Vagina (tissue), 2 donors: ENCODE data around the gene SLC9C1. TPM values are rescaled to one million over a fixed set of nuclear protein-coding genes. Genes with fewer than 3 reads are reported as not detected.

Experiments used
- DNase-seq, 2 donors: peaks; one replicate each; pipeline ENCODE4 v3.0.0-alpha.2; 2017; ENCODE audit errors: extremely low spot score in 2 of 2
- H3K27ac ChIP-seq: fragments of 200-600 bp; sonication (generic); one replicate; pipeline ENCODE4 v1.5.1; 2019
- H3K27me3 ChIP-seq: fragments of 200-600 bp; sonication (generic); one replicate; pipeline ENCODE4 v1.5.1; 2019
- H3K36me3 ChIP-seq, 2 donors: fragments of 200-600 bp; sonication (generic); one replicate each; pipeline ENCODE4 v1.5.1; 2017 to 2019
- H3K4me1 ChIP-seq: fragments of 200-600 bp; sonication (generic); one replicate; pipeline ENCODE4 v1.5.1; 2019
- H3K4me3 ChIP-seq, 2 donors: fragments of 200-600 bp; sonication (generic); 1 replicate in 1 of 2; 2 replicates in 1 of 2; pipeline ENCODE4 v1.5.1; 2016 to 2019
- H3K9me3 ChIP-seq: fragments of 200-600 bp; sonication (generic); one replicate; pipeline ENCODE4 v1.5.1; 2019
- CTCF ChIP-seq, 3 experiments: fragments of 450-650 bp in 2 of 3; fragments of 200-600 bp in 1 of 3; sonication (generic) in 1 of 3; IDR thresholded peaks; one replicate each; pipeline ENCODE4 v1.5.1; 2017 to 2019; ENCODE audit warnings: antibody characterized with exemption in 3 of 3, mild to moderate bottlenecking in 2 of 3, moderate library complexity in 2 of 3
- POLR2A ChIP-seq, 2 donors: fragments of 450-650 bp; IDR thresholded peaks; one replicate each; pipeline ENCODE4 v1.6.1; 2017; ENCODE audit warnings: antibody characterized with exemption in 2 of 2, mild to moderate bottlenecking in 2 of 2, moderate library complexity in 2 of 2
- POLR2AphosphoS5 ChIP-seq, 2 donors: sonication (generic); formaldehyde crosslinking; IDR thresholded peaks; one replicate each; pipeline ENCODE4 v1.9.0; 2017; ENCODE audit warnings: antibody characterized with exemption in 2 of 2, mild to moderate bottlenecking in 2 of 2, low read depth in 1 of 2; ENCODE audit not compliant: insufficient read depth in 1 of 2
- intact Hi-C: fragments of 100-400 bp; cut with DNase I; formaldehyde crosslinking; loops from one replicate; pipeline ENCODE4 v1.15.1; 2023
- total RNA-seq: library from RNA; depleted of rRNA; stranded (reverse); fragments of >200 nt; gene quantifications from one replicate; pipeline ENCODE4 v1.2.3, GENCODE V29; 2016

The SLC9C1 gene
- total RNA-seq, 1 donor from 2014 or later: not detected

- Histone ChIP-seq H3K4me1 (no peaks in the 10 kb centered on the region), H3K4me3 (no peak overlapping the region)
- no peak for DNase-seq
Measured at GRCh38 chr3:112129925-112130637, 163.9 kb downstream of the SLC9C1 start.

GRCh38 chr3:112128843-112129727 is 164.9 kb downstream of the SLC9C1 start:
- TF ChIP-seq POLR2AphosphoS5 (IDR thresholded peaks at IDR 0.05; ENCODE audit: insufficient read depth in 1 of 2, low read depth in 1 of 2) (no peak), POLR2A (IDR thresholded peaks at IDR 0.05) (no peak), CTCF (IDR thresholded peaks at IDR 0.05) (no peak)

More at GRCh38 chr3:112129925-112130637, 163.9 kb downstream of the SLC9C1 start:
- H3K27ac ChIP-seq: no peak overlapping the region
- no peaks in the 10 kb centered on the region for H3K9me3 ChIP-seq
- H3K27me3 ChIP-seq: no peaks in the 10 kb centered on the region
- H3K36me3 ChIP-seq: no peaks in the 10 kb centered on the region
- no peak for TF ChIP-seq POLR2A (IDR thresholded peaks at IDR 0.05)
- TF ChIP-seq POLR2AphosphoS5 (IDR thresholded peaks at IDR 0.05; ENCODE audit: insufficient read depth in 1 of 2, low read depth in 1 of 2): no peak
- TF ChIP-seq CTCF (IDR thresholded peaks at IDR 0.05): no peak
- intact Hi-C loops: no loop called here

GRCh38 chr3:112127522-112128494 is 166.2 kb downstream of the SLC9C1 start:
- Histone ChIP-seq H3K4me3 (no peak overlapping the region), H3K36me3 (no peaks in the 10 kb centered on the region), H3K27ac (no peak overlapping the region), H3K27me3 (no peaks in the 10 kb centered on the region), H3K9me3 (no peaks in the 10 kb centered on the region), H3K4me1 (no peaks in the 10 kb centered on the region)
- DNase-seq: no peak
- TF ChIP-seq POLR2AphosphoS5 (IDR thresholded peaks at IDR 0.05; ENCODE audit: insufficient read depth in 1 of 2, low read depth in 1 of 2) (no peak), CTCF (IDR thresholded peaks at IDR 0.05) (no peak), POLR2A (IDR thresholded peaks at IDR 0.05) (no peak)
- intact Hi-C loops: no loop called here

More at GRCh38 chr3:112128843-112129727, 164.9 kb downstream of the SLC9C1 start:
- no peak for DNase-seq
- Histone ChIP-seq H3K27me3 (no peaks in the 10 kb centered on the region), H3K4me3 (no peak overlapping the region), H3K27ac (no peak overlapping the region), H3K36me3 (no peaks in the 10 kb centered on the region), H3K9me3 (no peaks in the 10 kb centered on the region), H3K4me1 (no peaks in the 10 kb centered on the region)
- intact Hi-C loops: no loop called here

GRCh38 chr3:112126511-112126911 is 167.5 kb downstream of the SLC9C1 start:
- Histone ChIP-seq H3K9me3 (no peaks in the 10 kb centered on the region), H3K27ac (no peak overlapping the region), H3K4me3 (no peak overlapping the region), H3K36me3 (no peaks in the 10 kb centered on the region), H3K27me3 (no peaks in the 10 kb centered on the region), H3K4me1 (no peaks in the 10 kb centered on the region)
- TF ChIP-seq POLR2AphosphoS5 (IDR thresholded peaks at IDR 0.05; ENCODE audit: insufficient read depth in 1 of 2, low read depth in 1 of 2) (no peak), POLR2A (IDR thresholded peaks at IDR 0.05) (no peak), CTCF (IDR thresholded peaks at IDR 0.05) (no peak)
- intact Hi-C loops: no loop called here
- DNase-seq: no peak
